HEK293 (cell line): ENCODE measurements around the gene TRMT112.

Experiments used
- MYNN ChIP-seq: fragments of 450-650 bp; formaldehyde crosslinking; IDR thresholded peaks from 2 replicates; pipeline ENCODE4 v1.5.1; 2016; ENCODE audit warnings: missing biosample characterization, missing genetic modification characterization, borderline replicate concordance
- ZNF121 ChIP-seq: fragments of 450-650 bp; formaldehyde crosslinking; IDR thresholded peaks from 2 replicates; pipeline ENCODE4 v1.5.1; 2016; ENCODE audit warnings: missing biosample characterization, missing genetic modification characterization
- ZNF175 ChIP-seq: fragments of 450-650 bp; formaldehyde crosslinking; IDR thresholded peaks from 2 replicates; pipeline ENCODE4 v1.5.1; 2016; ENCODE audit warnings: missing biosample characterization, missing genetic modification characterization
- ZNF292 ChIP-seq: fragments of 450-650 bp; formaldehyde crosslinking; IDR thresholded peaks from 2 replicates; pipeline ENCODE4 v1.5.1; 2016; ENCODE audit warnings: low read depth, missing biosample characterization, missing genetic modification characterization, borderline replicate concordance
- ZNF423 ChIP-seq: fragments of 450-650 bp; formaldehyde crosslinking; IDR thresholded peaks from 2 replicates; pipeline ENCODE4 v1.5.1; 2016; ENCODE audit warnings: missing biosample characterization, missing genetic modification characterization
- ZNF433 ChIP-seq: fragments of 450-650 bp; formaldehyde crosslinking; IDR thresholded peaks from 2 replicates; pipeline ENCODE4 v1.5.1; 2016; ENCODE audit warnings: missing biosample characterization, missing genetic modification characterization, low read depth
- ZNF501 ChIP-seq: fragments of 450-650 bp; formaldehyde crosslinking; IDR thresholded peaks from 2 replicates; pipeline ENCODE4 v1.5.1; 2016; ENCODE audit warnings: missing biosample characterization, missing genetic modification characterization

DNA sequence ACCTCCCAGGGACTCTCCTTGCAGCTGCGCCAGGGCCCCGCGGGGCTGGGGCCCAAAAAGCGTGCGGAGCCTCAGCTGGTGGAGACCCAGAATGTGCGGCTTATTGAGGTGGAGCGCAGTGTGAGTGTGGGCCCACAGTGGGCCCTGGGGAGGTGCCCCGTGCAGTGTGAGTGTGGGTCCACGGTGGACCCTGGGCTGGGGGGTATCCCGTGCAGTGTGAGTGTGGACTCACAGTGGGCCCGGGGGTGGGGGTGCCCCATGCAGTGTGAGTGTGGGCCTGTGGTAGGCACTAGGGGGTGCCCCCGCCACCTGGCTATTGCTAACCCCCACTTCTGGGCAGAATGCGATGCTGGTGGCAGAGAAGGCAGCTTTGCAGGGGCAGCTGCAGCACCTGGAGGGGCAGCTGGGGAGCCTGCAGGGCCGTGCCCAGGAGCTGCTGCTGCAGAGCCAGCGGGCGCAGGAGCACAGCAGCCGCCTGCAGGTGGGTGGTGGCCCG lies 33.8 kb upstream of the TRMT112 start:
- TF ChIP-seq ZNF292 (tag by site-specific recombination): no peak
- TF ChIP-seq ZNF175 (tag by site-specific recombination): no peak
- TF ChIP-seq ZNF433 (tag by site-specific recombination): no peak
- TF ChIP-seq ZNF501: no peak
- no peak for TF ChIP-seq ZNF121 (tag by site-specific recombination)
- TF ChIP-seq ZNF423 (tag by site-specific recombination): no peak
- TF ChIP-seq MYNN: no peak
